SK-N-SH (cell line): Measurements from ENCODE around the gene PCGF3. TPM values are rescaled to one million over a fixed set of nuclear protein-coding genes. Genes with fewer than 3 reads are reported as not detected.
"Not testable (repeated sequence)": the region's sequence is repeated elsewhere in the genome, so short reads cannot be mapped to it uniquely, and the experiment has no call there.

ENCODE experiments used
- CTCF ChIA-PET: fragments of 300-600, 350-600 bp; formaldehyde crosslinking; extraction: SDS; loops from one replicate; lab custom pipeline; 2021; lab: Yijun Ruan, JAX
- POLR2A ChIA-PET: fragments of 350-600 bp; sonication (Branson Sonifier 250); formaldehyde crosslinking; extraction: SDS; loops from one replicate; lab custom pipeline; 2020; ENCODE audit warnings: antibody characterized with exemption, inconsistent platforms; lab: Yijun Ruan, JAX
- DNase-seq: peaks from one replicate; pipeline ENCODE4 v3.0.0; 2012
- H2AFZ ChIP-seq: fragments of 200-600 bp; sonication (generic); 2 replicates; pipeline ENCODE4 v1.8.1; 2016; ENCODE audit warnings: antibody characterized with exemption, mild to moderate bottlenecking, low read depth
- H3F3A ChIP-seq: fragments of 200-600 bp; sonication (generic); replicated peaks from 2 replicates; pipeline ENCODE3; 2016; ENCODE audit warnings: antibody characterized with exemption, mild to moderate bottlenecking; ENCODE audit not compliant: insufficient read depth
- H3K27ac ChIP-seq, 2 experiments: fragments of 200-500 bp in 1 of 2; fragments of 200-600 bp in 1 of 2; sonication (Bioruptor generic) in 1 of 2; sonication (generic), shearing (Covaris generic) in 1 of 2; 2 replicates each; pipeline versions ENCODE4 v1.5.1 to v1.6.1; 2014 to 2016; ENCODE audit warnings: low read depth in 2 of 2, inconsistent platforms in 1 of 2, low read length in 1 of 2, mild to moderate bottlenecking in 1 of 2, mixed read lengths in 1 of 2
- H3K27me3 ChIP-seq: fragments of 200-600 bp; sonication (generic), shearing (Covaris generic); 2 replicates; pipeline ENCODE4 v1.6.1; 2016; ENCODE audit warnings: mixed run types; ENCODE audit not compliant: insufficient read depth
- H3K36me3 ChIP-seq, 2 experiments: fragments of 200-500 bp in 1 of 2; fragments of 200-600 bp in 1 of 2; sonication (Bioruptor generic) in 1 of 2; sonication (generic) in 1 of 2; replicated peaks in 1 of 2; 2 replicates each; pipeline versions ENCODE3 to v1.5.1; 2014 to 2016; ENCODE audit warnings: low read length in 1 of 2, mild to moderate bottlenecking in 1 of 2; ENCODE audit not compliant: insufficient read depth in 2 of 2, control insufficient read depth in 1 of 2
- H3K4me1 ChIP-seq, 2 experiments: fragments of 200-500 bp in 1 of 2; fragments of 200-600 bp in 1 of 2; sonication (Bioruptor generic) in 1 of 2; sonication (generic), shearing (Covaris generic) in 1 of 2; 2 replicates each; pipeline versions ENCODE4 v1.5.1 to v1.6.1; 2014 to 2016; ENCODE audit warnings: low read depth in 1 of 2, low read length in 1 of 2, mixed run types in 1 of 2; ENCODE audit not compliant: insufficient read depth in 2 of 2, control insufficient read depth in 1 of 2
- H3K4me2 ChIP-seq: fragments of 200-600 bp; sonication (generic), shearing (Covaris generic); 2 replicates; pipeline ENCODE4 v1.6.1; 2017; ENCODE audit warnings: mixed run types
- H3K4me3 ChIP-seq, 2 experiments: fragments of 200-500 bp in 1 of 2; fragments of 200-600 bp in 1 of 2; sonication (Bioruptor generic) in 1 of 2; sonication (generic), shearing (Covaris generic) in 1 of 2; 2 replicates each; pipeline versions ENCODE4 v1.5.1 to v1.8.1; 2014 to 2016; ENCODE audit warnings: low read depth in 2 of 2, inconsistent platforms in 1 of 2, low read length in 1 of 2, mild to moderate bottlenecking in 1 of 2, mixed read lengths in 1 of 2, moderate library complexity in 1 of 2
- H3K79me2 ChIP-seq: fragments of 200-600 bp; sonication (generic); 2 replicates; pipeline ENCODE4 v1.8.1; 2017; ENCODE audit warnings: mild to moderate bottlenecking; ENCODE audit not compliant: insufficient read depth
- H3K9ac ChIP-seq: fragments of 200-600 bp; sonication (generic); 2 replicates; pipeline ENCODE4 v1.6.1; 2017; ENCODE audit warnings: mixed run types
- H3K9me2 ChIP-seq: fragments of 200-600 bp; sonication (generic); 2 replicates; pipeline ENCODE4 v1.6.1; 2017; ENCODE audit warnings: mixed run types
- H3K9me3 ChIP-seq: fragments of 200-600 bp; sonication (generic); 2 replicates; pipeline ENCODE4 v1.6.1; 2017; ENCODE audit warnings: mixed run types, mild to moderate bottlenecking, moderate library complexity
- H4K20me1 ChIP-seq: fragments of 200-600 bp; sonication (generic); 2 replicates; pipeline ENCODE4 v1.6.1; 2017; ENCODE audit warnings: mild to moderate bottlenecking, mixed run types; ENCODE audit not compliant: insufficient read depth
- ELF1 ChIP-seq: IDR thresholded peaks from 2 replicates; pipeline ENCODE4 v1.4.0; 2012
- EZH2phosphoT487 ChIP-seq: fragments of 200-600 bp; sonication (generic); IDR thresholded peaks from 2 replicates; pipeline ENCODE4 v1.6.1; 2017; ENCODE audit warnings: low read depth, mixed run types, mild to moderate bottlenecking, antibody characterized with exemption, moderate library complexity, borderline replicate concordance
- FOXJ3 ChIP-seq: sonication (generic); formaldehyde crosslinking; IDR thresholded peaks from 2 replicates; pipeline ENCODE4 v1.5.1; 2020; ENCODE audit warnings: mild to moderate bottlenecking, missing genetic modification reagents
- GATA2 ChIP-seq: sonication (generic); formaldehyde crosslinking; IDR thresholded peaks from 2 replicates; pipeline ENCODE4 v1.5.0; 2020; ENCODE audit warnings: mild to moderate bottlenecking, missing genetic modification reagents
- IRF3 ChIP-seq: fragments of 150-350 bp; IDR thresholded peaks from 2 replicates; pipeline ENCODE4 v1.6.1; 2016; ENCODE audit warnings: mild to moderate bottlenecking, low read depth, low read length
- MXI1 ChIP-seq: IDR thresholded peaks from 2 replicates; pipeline ENCODE4 v1.6.1; 2012; ENCODE audit warnings: mild to moderate bottlenecking, low read depth, low read length, improper control_type of control experiment
- RCOR1 ChIP-seq: fragments of 150-350 bp; IDR thresholded peaks from 2 replicates; pipeline ENCODE4 v1.6.1; 2017; ENCODE audit warnings: antibody characterized with exemption, low read length
- RFX5 ChIP-seq: IDR thresholded peaks from 2 replicates; pipeline ENCODE4 v1.6.1; 2012; ENCODE audit warnings: mild to moderate bottlenecking, improper control_type of control experiment, low read length
- SIN3A ChIP-seq: IDR thresholded peaks from 2 replicates; pipeline ENCODE4 v1.6.1; 2012; ENCODE audit warnings: low read depth, mild to moderate bottlenecking, low read length, moderate library complexity, borderline replicate concordance
- ZBTB33 ChIP-seq: IDR thresholded peaks from 2 replicates; pipeline ENCODE4 v1.4.0; 2012; ENCODE audit warnings: low read depth, borderline replicate concordance
- WGBS: methylation state at CpG from one replicate; pipeline ENCODE4 v1.1.6; 2017; ENCODE audit warnings: low lambda C conversion rate; 5-methylcytosine and 5-hydroxymethylcytosine counted together
- polyA plus RNA-seq, 3 experiments: library from polyadenylated mRNA; depleted of rRNA; stranded (reverse); fragments of >200 nt; gene quantifications; 2 replicates each; pipeline ENCODE4 v1.2.3, GENCODE V29; 2012
- TF ChIP-seq, protein P1 (sequence below): fragments of 200-600 bp; sonication (generic); IDR thresholded peaks from 2 replicates; pipeline ENCODE4 v1.6.1; 2017; ENCODE audit warnings: antibody characterized with exemption, mild to moderate bottlenecking, moderate library complexity
- TF ChIP-seq, protein P2 (sequence below): IDR thresholded peaks from 2 replicates; pipeline ENCODE4 v1.6.1; 2012; ENCODE audit warnings: mild to moderate bottlenecking, low read depth, low read length, moderate library complexity

PCGF3 gene
- polyA plus RNA-seq, 1 of the 3 experiments (the other 2 are of a cell fraction): 44.8 TPM

DNA sequence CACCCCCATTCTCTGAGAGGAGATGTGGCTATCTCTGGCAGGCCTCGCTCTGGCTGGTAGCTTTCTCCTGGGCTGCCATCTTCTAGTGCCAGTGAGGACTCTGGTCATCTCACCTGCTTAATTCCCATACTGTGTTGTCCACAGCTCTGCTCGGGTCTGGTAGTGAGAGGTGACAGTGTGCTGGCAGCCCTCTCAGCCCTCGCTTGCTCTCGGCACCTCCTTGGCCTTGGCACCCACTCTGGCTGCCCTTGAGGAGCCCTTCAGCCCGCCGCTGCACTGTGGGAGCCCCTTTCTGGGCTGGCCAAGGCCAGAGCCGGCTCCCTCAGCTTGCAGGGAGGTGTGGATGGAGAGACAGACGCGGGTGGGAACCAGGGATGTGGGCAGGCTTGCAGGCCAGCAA lies 67.6 kb downstream of the PCGF3 start:
- peaks cover 50 to 53% of the 10 kb centered on the region in 2 experiments for H3K36me3 ChIP-seq
- H3K4me3 ChIP-seq: no peak overlapping the region
- no CpG with 5 or more reads among the region's 9 CpGs for WGBS
- DNase-seq: no peak
- peaks cover 99% of the 10 kb centered on the region for H3K79me2 ChIP-seq
- no peak overlapping the region for H3K9ac ChIP-seq
- no peak overlapping the region for H2AFZ ChIP-seq
- POLR2A ChIA-PET: no interaction called here
- TF ChIP-seq GATA2 (CRISPR knock-in tag) (no peak), SIN3A (no peak), RCOR1 (no peak), ZBTB33 (no peak), IRF3 (no peak), ELF1 (no peak), FOXJ3 (no peak), EZH2phosphoT487 (no peak), RFX5 (no peak), MXI1 (no peak)
- TF ChIP-seq, protein P1, sequence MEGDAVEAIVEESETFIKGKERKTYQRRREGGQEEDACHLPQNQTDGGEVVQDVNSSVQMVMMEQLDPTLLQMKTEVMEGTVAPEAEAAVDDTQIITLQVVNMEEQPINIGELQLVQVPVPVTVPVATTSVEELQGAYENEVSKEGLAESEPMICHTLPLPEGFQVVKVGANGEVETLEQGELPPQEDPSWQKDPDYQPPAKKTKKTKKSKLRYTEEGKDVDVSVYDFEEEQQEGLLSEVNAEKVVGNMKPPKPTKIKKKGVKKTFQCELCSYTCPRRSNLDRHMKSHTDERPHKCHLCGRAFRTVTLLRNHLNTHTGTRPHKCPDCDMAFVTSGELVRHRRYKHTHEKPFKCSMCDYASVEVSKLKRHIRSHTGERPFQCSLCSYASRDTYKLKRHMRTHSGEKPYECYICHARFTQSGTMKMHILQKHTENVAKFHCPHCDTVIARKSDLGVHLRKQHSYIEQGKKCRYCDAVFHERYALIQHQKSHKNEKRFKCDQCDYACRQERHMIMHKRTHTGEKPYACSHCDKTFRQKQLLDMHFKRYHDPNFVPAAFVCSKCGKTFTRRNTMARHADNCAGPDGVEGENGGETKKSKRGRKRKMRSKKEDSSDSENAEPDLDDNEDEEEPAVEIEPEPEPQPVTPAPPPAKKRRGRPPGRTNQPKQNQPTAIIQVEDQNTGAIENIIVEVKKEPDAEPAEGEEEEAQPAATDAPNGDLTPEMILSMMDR: no peak
- TF ChIP-seq, protein P2, sequence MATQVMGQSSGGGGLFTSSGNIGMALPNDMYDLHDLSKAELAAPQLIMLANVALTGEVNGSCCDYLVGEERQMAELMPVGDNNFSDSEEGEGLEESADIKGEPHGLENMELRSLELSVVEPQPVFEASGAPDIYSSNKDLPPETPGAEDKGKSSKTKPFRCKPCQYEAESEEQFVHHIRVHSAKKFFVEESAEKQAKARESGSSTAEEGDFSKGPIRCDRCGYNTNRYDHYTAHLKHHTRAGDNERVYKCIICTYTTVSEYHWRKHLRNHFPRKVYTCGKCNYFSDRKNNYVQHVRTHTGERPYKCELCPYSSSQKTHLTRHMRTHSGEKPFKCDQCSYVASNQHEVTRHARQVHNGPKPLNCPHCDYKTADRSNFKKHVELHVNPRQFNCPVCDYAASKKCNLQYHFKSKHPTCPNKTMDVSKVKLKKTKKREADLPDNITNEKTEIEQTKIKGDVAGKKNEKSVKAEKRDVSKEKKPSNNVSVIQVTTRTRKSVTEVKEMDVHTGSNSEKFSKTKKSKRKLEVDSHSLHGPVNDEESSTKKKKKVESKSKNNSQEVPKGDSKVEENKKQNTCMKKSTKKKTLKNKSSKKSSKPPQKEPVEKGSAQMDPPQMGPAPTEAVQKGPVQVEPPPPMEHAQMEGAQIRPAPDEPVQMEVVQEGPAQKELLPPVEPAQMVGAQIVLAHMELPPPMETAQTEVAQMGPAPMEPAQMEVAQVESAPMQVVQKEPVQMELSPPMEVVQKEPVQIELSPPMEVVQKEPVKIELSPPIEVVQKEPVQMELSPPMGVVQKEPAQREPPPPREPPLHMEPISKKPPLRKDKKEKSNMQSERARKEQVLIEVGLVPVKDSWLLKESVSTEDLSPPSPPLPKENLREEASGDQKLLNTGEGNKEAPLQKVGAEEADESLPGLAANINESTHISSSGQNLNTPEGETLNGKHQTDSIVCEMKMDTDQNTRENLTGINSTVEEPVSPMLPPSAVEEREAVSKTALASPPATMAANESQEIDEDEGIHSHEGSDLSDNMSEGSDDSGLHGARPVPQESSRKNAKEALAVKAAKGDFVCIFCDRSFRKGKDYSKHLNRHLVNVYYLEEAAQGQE: no peak
- no peak overlapping the region for H3K27ac ChIP-seq
- peaks cover 0 to 12% of the 10 kb centered on the region in 2 experiments; a peak in 1 of 4 replicates for H3K4me1 ChIP-seq
- no peaks in the 10 kb centered on the region for H3K9me2 ChIP-seq
- peaks cover 74% of the 10 kb centered on the region for H4K20me1 ChIP-seq
- peaks cover 8% of the 10 kb centered on the region for H3F3A ChIP-seq
- H3K9me3 ChIP-seq: no peaks in the 10 kb centered on the region
- CTCF ChIA-PET: no interaction called here
- no peak overlapping the region for H3K4me2 ChIP-seq
- no peaks in the 10 kb centered on the region for H3K27me3 ChIP-seq

DNA sequence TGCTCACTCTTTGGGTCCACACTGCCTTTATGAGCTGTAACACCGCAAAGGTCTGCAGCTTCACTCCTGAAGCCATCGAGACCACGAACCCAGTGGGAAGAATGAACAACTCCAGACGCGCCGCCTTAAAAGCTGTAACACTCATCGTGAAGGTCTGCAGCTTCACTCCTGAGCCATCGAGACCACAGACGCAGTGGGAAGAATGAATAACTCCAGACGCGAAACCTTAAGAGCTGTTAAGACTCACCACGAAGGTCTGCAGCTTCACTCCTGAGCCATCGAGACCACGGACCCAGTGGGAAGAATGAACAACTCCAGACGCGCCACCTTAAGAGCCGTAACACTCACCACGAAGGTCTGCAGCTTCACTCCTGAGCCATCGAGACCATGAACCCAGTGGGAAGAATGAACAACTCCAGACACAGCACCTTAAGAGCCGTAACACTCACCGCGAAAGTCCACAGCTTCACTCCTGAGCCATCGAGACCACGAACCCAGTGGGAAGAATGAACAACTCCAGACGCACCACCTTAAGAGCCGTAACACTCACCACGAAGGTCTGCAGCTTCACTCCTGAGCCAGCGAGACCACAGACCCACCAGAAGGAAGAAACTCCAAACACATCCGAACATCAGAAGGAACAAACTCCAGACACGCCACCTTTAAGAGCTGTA lies 68.9 kb downstream of the PCGF3 start:
- H3K4me2 ChIP-seq, DNase-seq, H3F3A ChIP-seq, H3K9me3 ChIP-seq, H3K4me1 ChIP-seq, H3K4me3 ChIP-seq, H2AFZ ChIP-seq, H3K27me3 ChIP-seq, H3K27ac ChIP-seq, H3K9ac ChIP-seq, H3K9me2 ChIP-seq: not testable (repeated sequence)
- peaks cover 99% of the 10 kb centered on the region for H3K79me2 ChIP-seq
- peaks cover 71% of the 10 kb centered on the region for H4K20me1 ChIP-seq
- H3K36me3 ChIP-seq: peaks cover 41 to 51% of the 10 kb centered on the region in 2 experiments
- ChIA-PET POLR2A (interaction anchor here (0.6 to 1.5 kb wide), 4 partner anchors 8 to 792 kb away, joined by 3 to 8 read pairs (median 4); no protein-coding TSS in a partner anchor), CTCF (interaction anchor here (0.7 to 2.3 kb wide), 2 partner anchors 12 to 17 kb away, joined by 3 to 7 read pairs; no protein-coding TSS in a partner anchor)
- 95% methylated on average over 30 of the region's 30 CpGs for WGBS

DNA sequence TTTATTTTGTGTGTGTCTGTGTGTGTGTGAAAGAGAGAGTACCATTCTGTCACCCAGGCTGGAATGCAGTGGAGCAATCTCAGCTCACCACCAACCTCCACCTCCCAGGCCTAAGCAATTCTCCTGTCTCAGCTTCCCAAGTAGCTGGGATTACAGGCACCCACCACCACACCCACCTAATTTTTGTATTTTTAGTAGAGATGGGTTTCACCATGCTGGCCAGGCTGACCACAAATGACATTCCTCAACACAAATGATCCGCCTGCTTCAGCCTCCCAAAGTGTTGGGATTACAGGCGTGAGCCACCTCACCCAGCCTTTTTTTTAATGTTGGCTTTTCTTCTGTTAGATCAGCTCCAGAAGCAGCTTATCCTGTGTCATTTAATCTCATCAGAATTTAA lies 69.9 kb downstream of the PCGF3 start:
- DNase-seq, H3K9me2 ChIP-seq, H2AFZ ChIP-seq, H3K4me2 ChIP-seq, H3K9me3 ChIP-seq, H3K9ac ChIP-seq, POLR2A ChIA-PET, H3K27ac ChIP-seq, H3K27me3 ChIP-seq, H3F3A ChIP-seq, H3K4me3 ChIP-seq: not testable (repeated sequence)
- 100% methylated on average over 2 of the region's 2 CpGs for WGBS
- CTCF ChIA-PET: interaction anchor here (1.7 to 2.3 kb wide), 2 partner anchors 13 to 33 kb away, joined by 7 to 9 read pairs; no protein-coding TSS in a partner anchor
- Histone ChIP-seq H3K36me3 (peaks cover 37 to 51% of the 10 kb centered on the region in 2 experiments), H4K20me1 (peaks cover 66% of the 10 kb centered on the region), H3K4me1 (peaks cover 6 to 14% of the 10 kb centered on the region in 2 experiments; a peak in 2 of 4 replicates), H3K79me2 (peaks cover 99% of the 10 kb centered on the region)
